PC-3 (cell line): ENCODE measurements around the gene PITRM1. TPM values are rescaled to one million over a fixed set of nuclear protein-coding genes. Genes with fewer than 3 reads are reported as not detected.

ENCODE experiments used
- ATAC-seq: fragments of 200-7000 bp; cut with Tn5 transposase; 2 replicates; pipeline ENCODE4 v1.9.1; 2020; ENCODE audit warnings: mild to moderate bottlenecking, moderate library complexity
- BruUV-seq: library from RNA; stranded (reverse); fragments of 400-500 nt; replicated peaks from 2 replicates; lab custom pipeline; 2021; lab: Mats Ljungman, UMichigan
- CTCF ChIA-PET: fragments of 300-600 bp; sonication (Branson Sonifier 250); formaldehyde crosslinking; loops from one replicate; lab custom pipeline; 2022; ENCODE audit warnings: antibody characterized with exemption; lab: Charles Lee
- POLR2A ChIA-PET: fragments of 300-600 bp; sonication (Branson Sonifier 250); formaldehyde crosslinking; loops from one replicate; lab custom pipeline; 2022; ENCODE audit warnings: antibody characterized with exemption; ENCODE audit not compliant: unreplicated experiment; lab: Charles Lee
- DNase-seq: peaks from one replicate; pipeline ENCODE4 v3.0.0-alpha.2; 2015
- H2AFZ ChIP-seq: fragments of 300-600 bp; sonication (generic); 2 replicates; pipeline ENCODE4 v1.6.0; 2016; ENCODE audit warnings: antibody characterized with exemption, low read length
- H3F3A ChIP-seq: fragments of 300-600 bp; sonication (generic); one replicate; pipeline ENCODE4 v1.6.0; 2017; ENCODE audit warnings: antibody characterized with exemption, low read length, control low read depth, mild to moderate bottlenecking; ENCODE audit not compliant: unreplicated experiment
- H3K27ac ChIP-seq: fragments of 300-600 bp; sonication (generic); 2 replicates; pipeline ENCODE4 v1.5.1; 2016; ENCODE audit warnings: mild to moderate bottlenecking, low read length
- H3K27me3 ChIP-seq: fragments of 300-600 bp; sonication (generic); 2 replicates; pipeline ENCODE4 v1.6.1; 2016; ENCODE audit warnings: low read length, mixed read lengths
- H3K36me3 ChIP-seq: fragments of 300-600 bp; sonication (generic); 2 replicates; pipeline ENCODE4 v1.6.1; 2016; ENCODE audit warnings: low read depth, mixed run types, low read length, mixed read lengths
- H3K4me1 ChIP-seq: fragments of 300-600 bp; sonication (generic); 2 replicates; pipeline ENCODE4 v1.5.1; 2016; ENCODE audit warnings: low read length; ENCODE audit not compliant: insufficient read depth
- H3K4me2 ChIP-seq: fragments of 300-600 bp; sonication (generic); 2 replicates; pipeline ENCODE4 v1.6.0; 2016; ENCODE audit warnings: low read length
- H3K4me3 ChIP-seq: fragments of 300-600 bp; sonication (generic); 2 replicates; pipeline ENCODE4 v1.5.1; 2016; ENCODE audit warnings: mild to moderate bottlenecking, low read length, mixed read lengths
- H3K79me2 ChIP-seq: fragments of 300-600 bp; sonication (generic); 2 replicates; pipeline ENCODE4 v1.6.1; 2017; ENCODE audit warnings: low read length, mixed read lengths
- H3K9ac ChIP-seq: fragments of 300-600 bp; sonication (generic); 2 replicates; pipeline ENCODE4 v1.6.0; 2016; ENCODE audit warnings: mild to moderate bottlenecking, low read length
- H3K9me2 ChIP-seq: fragments of 300-600 bp; sonication (generic); replicated peaks from 2 replicates; pipeline ENCODE4 v1.6.1; 2016; ENCODE audit warnings: mixed run types, low read length, mixed read lengths
- H3K9me3 ChIP-seq: fragments of 300-600 bp; sonication (generic); 2 replicates; pipeline ENCODE4 v1.6.1; 2016; ENCODE audit warnings: low read length, mixed read lengths
- H4K20me1 ChIP-seq: fragments of 300-600 bp; sonication (generic); 2 replicates; pipeline ENCODE4 v1.6.1; 2016; ENCODE audit warnings: low read length, mixed read lengths
- EZH2 ChIP-seq: fragments of 300-600 bp; sonication (generic); IDR thresholded peaks from one replicate; pipeline ENCODE4 v1.6.1; 2017; ENCODE audit warnings: antibody characterized with exemption, mild to moderate bottlenecking, low read length; ENCODE audit not compliant: unreplicated experiment
- EZH2phosphoT487 ChIP-seq: fragments of 300-600 bp; sonication (generic); IDR thresholded peaks from 2 replicates; pipeline ENCODE4 v1.6.1; 2018; ENCODE audit warnings: mild to moderate bottlenecking, antibody characterized with exemption, low read length, borderline replicate concordance
- intact Hi-C: fragments of 100-400 bp; cut with micrococcal nuclease; formaldehyde crosslinking; loops from 2 replicates; pipeline ENCODE4 v1.9.0; 2023
- total RNA-seq: library from RNA; depleted of rRNA; stranded (reverse); fragments of >200 nt; gene quantifications from 2 replicates; pipeline ENCODE4 v1.2.3, GENCODE V29; 2014
- TF ChIP-seq, protein P1 (sequence below): fragments of 300-600 bp; sonication (generic); conservative IDR thresholded peaks from 2 replicates; pipeline ENCODE4 v1.5.1; 2017; ENCODE audit warnings: antibody characterized with exemption, low read depth, mild to moderate bottlenecking, low read length

PITRM1 gene
- total RNA-seq, 1 experiment from 2014 or later: 73.2 TPM

DNA sequence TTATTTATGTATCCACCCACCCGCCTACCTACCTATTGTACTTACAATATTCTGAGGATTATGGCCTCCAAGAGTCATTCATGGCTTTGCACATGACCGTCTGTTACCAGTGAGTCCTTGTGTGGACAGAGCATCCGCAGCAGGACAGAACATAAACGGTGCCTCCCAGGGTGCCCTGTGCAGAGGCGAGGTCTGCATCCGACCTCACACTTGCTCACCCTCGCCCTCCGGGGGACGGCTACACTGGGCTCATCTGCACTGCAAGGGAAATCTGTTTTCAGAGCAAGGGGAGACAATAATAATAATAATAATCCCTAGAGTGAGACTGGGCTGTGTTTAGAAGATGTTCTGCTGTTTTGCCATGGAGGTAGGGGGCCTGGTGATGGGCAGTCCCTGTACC lies 75.4 kb downstream of the PITRM1 start:
- no peak for DNase-seq
- H3K9me3 ChIP-seq: no peaks in the 10 kb centered on the region
- peak overlapping the region; percentile 98; the same call in 1 of the 2 replicates for H3K27ac ChIP-seq
- H3F3A ChIP-seq: no peaks in the 10 kb centered on the region
- no peak overlapping the region for H3K9ac ChIP-seq
- no peak for ATAC-seq
- ChIA-PET POLR2A (no interaction called here), CTCF (no interaction called here)
- H3K79me2 ChIP-seq: peaks cover 51% of the 10 kb centered on the region
- intact Hi-C loops: no loop called here
- BruUV-seq: no TSS peak
- H2AFZ ChIP-seq: no peak overlapping the region
- H3K4me2 ChIP-seq: no peak overlapping the region
- H3K36me3 ChIP-seq: no peaks in the 10 kb centered on the region
- no peaks in the 10 kb centered on the region for H3K27me3 ChIP-seq
- no peaks in the 10 kb centered on the region for H3K9me2 ChIP-seq
- H4K20me1 ChIP-seq: no peaks in the 10 kb centered on the region
- H3K4me3 ChIP-seq: no peak overlapping the region
- H3K4me1 ChIP-seq: peaks cover 32% of the 10 kb centered on the region
- TF ChIP-seq EZH2: no peak
- TF ChIP-seq, protein P1, sequence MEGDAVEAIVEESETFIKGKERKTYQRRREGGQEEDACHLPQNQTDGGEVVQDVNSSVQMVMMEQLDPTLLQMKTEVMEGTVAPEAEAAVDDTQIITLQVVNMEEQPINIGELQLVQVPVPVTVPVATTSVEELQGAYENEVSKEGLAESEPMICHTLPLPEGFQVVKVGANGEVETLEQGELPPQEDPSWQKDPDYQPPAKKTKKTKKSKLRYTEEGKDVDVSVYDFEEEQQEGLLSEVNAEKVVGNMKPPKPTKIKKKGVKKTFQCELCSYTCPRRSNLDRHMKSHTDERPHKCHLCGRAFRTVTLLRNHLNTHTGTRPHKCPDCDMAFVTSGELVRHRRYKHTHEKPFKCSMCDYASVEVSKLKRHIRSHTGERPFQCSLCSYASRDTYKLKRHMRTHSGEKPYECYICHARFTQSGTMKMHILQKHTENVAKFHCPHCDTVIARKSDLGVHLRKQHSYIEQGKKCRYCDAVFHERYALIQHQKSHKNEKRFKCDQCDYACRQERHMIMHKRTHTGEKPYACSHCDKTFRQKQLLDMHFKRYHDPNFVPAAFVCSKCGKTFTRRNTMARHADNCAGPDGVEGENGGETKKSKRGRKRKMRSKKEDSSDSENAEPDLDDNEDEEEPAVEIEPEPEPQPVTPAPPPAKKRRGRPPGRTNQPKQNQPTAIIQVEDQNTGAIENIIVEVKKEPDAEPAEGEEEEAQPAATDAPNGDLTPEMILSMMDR: no peak

DNA sequence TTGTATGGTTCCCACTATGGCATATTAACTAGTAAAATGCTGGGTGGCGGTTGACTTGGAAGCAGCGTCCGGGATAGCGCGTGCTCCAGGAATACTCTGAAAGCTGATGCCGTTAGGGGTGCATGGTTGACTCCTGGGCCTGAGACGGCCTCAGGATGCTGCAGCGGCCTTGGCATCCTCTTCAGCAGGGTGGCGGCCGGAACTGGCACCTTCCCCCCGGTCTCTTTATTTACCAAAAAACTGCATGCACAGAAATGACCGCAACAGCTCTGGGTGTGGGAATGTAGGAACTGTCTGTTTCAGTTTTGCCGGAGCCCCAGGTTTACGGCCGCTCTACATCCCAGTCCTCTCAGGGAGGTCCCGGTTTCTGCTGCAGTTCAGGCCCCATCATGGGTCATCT lies 76.4 kb downstream of the PITRM1 start:
- Histone ChIP-seq H3F3A (peaks cover under 1% of the 10 kb centered on the region), H3K36me3 (no peaks in the 10 kb centered on the region), H3K9me3 (no peaks in the 10 kb centered on the region), H3K27me3 (no peaks in the 10 kb centered on the region), H3K27ac (peak overlapping the region; percentile 98), H3K4me1 (peaks cover 40% of the 10 kb centered on the region), H4K20me1 (no peaks in the 10 kb centered on the region), H3K4me2 (peak overlapping the region; percentile 88), H3K9me2 (no peaks in the 10 kb centered on the region), H3K79me2 (peaks cover 57% of the 10 kb centered on the region), H3K4me3 (peak overlapping the region; percentile 48), H3K9ac (peak overlapping the region; percentile 83), H2AFZ (peak overlapping the region; percentile 33)
- DNase-seq: peak; percentile 33
- ATAC-seq: peak; percentile 50
- BruUV-seq: no TSS peak
- ChIA-PET POLR2A (no interaction called here), CTCF (no interaction called here)
- TF ChIP-seq EZH2: no peak
- TF ChIP-seq, protein P1: no peak
- TF ChIP-seq EZH2phosphoT487: no peak
- intact Hi-C loops: no loop called here

DNA sequence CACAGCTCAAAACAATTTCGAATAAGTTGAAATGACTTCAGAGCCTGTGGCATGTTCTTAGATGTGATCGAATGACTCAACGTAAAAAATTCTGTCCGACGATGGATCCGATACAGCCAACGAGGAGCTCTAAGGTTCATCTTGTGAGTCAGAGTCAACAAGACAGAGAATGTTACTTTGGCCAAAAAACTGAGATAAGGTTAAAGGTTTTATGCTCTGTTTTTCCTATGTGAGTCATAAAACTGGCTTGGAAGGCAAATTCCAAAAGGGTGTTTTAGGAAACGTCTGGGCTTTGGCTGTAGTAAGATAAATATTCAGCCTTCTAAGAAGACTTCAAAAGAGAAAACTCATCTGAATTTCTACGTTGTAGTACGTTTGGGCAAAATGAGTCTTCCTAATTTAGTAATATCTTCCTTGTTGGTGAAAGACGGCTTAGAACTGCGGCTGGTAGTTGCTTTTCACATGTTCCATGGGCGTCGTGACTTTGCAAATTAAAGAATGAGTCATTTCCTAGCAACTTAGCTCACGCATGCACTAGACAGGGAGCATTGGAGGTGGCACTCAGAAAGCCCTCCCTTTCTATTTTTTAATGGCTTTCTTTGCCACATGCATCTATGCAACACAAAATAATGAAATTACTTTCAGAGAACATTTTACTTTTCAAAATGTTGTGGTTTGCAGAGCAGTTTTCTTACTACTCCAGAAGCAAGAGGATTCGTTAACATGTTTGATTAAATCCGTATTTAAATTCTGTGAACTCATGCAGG lies 77.0 kb downstream of the PITRM1 start:
- no peaks in the 10 kb centered on the region for H4K20me1 ChIP-seq
- H3K36me3 ChIP-seq: no peaks in the 10 kb centered on the region
- BruUV-seq: no TSS peak
- no peaks in the 10 kb centered on the region for H3K9me3 ChIP-seq
- intact Hi-C loops: loop anchor here (1.0 to 2.0 kb wide), 2 partner anchors 15 to 25 kb away; no protein-coding TSS in a partner anchor
- peaks cover 57% of the 10 kb centered on the region for H3K79me2 ChIP-seq
- H3K27ac ChIP-seq: peak overlapping the region; percentile 98
- TF ChIP-seq EZH2phosphoT487: no peak
- TF ChIP-seq EZH2: no peak
- TF ChIP-seq, protein P1: no peak
- DNase-seq (peak; percentile 91), ATAC-seq (peak; percentile 75)
- H3K9me2 ChIP-seq: no peaks in the 10 kb centered on the region
- peak overlapping the region; percentile 83 for H3K9ac ChIP-seq
- peaks cover 46% of the 10 kb centered on the region for H3K4me1 ChIP-seq
- POLR2A ChIA-PET: interaction anchor here (0.6 to 0.7 kb wide), 3 partner anchors 12 to 1670 kb away, joined by 3 to 5 read pairs (median 3); no protein-coding TSS in a partner anchor
- peak overlapping the region; percentile 33 for H2AFZ ChIP-seq
- CTCF ChIA-PET: no interaction called here
- H3K4me2 ChIP-seq: peak overlapping the region; percentile 88
- no peaks in the 10 kb centered on the region for H3K27me3 ChIP-seq
- peaks cover 4% of the 10 kb centered on the region for H3F3A ChIP-seq
- peak overlapping the region; percentile 50 for H3K4me3 ChIP-seq
